Stomach (tissue), 4 donors: Measurements from ENCODE around the gene APPL1.

Experiments used
- CTCF ChIP-seq, 7 experiments: fragments of 450-650 bp in 4 of 7; fragments of 200-600 bp in 3 of 7; sonication (generic) in 3 of 7; IDR thresholded peaks; one replicate each; pipeline ENCODE4 v1.5.1; 2016 to 2019; ENCODE audit warnings: antibody characterized with exemption in 7 of 7, control low read depth in 2 of 7, mild to moderate bottlenecking in 1 of 7
- EP300 ChIP-seq: sonication (generic); formaldehyde crosslinking; IDR thresholded peaks from one replicate; pipeline ENCODE4 v1.6.1; 2017; ENCODE audit warnings: antibody characterized with exemption
- POLR2A ChIP-seq, 4 donors: fragments of 450-650 bp; IDR thresholded peaks; one replicate each; pipeline ENCODE4 v1.6.1; 2016; ENCODE audit warnings: antibody characterized with exemption in 4 of 4, control low read depth in 2 of 4, mild to moderate bottlenecking in 1 of 4, moderate library complexity in 1 of 4

GRCh38 chr3:57206423-57206822 lies 21.1 kb upstream of the APPL1 start:
- TF ChIP-seq POLR2A (IDR thresholded peaks at IDR 0.05) (no peak), CTCF (IDR thresholded peaks at IDR 0.05) (no peak), EP300 (no peak)
